HuH-7.5 (cell line): ENCODE measurements around the gene MAD2L1BP.
A peak's percentile ranks its signal among the peaks of the same experiment; 100 is the strongest.

Experiments used
- DNase-seq: peaks from one replicate; pipeline ENCODE4 v3.0.0; 2011; ENCODE audit warnings: low spot score

The MAD2L1BP gene

DNA sequence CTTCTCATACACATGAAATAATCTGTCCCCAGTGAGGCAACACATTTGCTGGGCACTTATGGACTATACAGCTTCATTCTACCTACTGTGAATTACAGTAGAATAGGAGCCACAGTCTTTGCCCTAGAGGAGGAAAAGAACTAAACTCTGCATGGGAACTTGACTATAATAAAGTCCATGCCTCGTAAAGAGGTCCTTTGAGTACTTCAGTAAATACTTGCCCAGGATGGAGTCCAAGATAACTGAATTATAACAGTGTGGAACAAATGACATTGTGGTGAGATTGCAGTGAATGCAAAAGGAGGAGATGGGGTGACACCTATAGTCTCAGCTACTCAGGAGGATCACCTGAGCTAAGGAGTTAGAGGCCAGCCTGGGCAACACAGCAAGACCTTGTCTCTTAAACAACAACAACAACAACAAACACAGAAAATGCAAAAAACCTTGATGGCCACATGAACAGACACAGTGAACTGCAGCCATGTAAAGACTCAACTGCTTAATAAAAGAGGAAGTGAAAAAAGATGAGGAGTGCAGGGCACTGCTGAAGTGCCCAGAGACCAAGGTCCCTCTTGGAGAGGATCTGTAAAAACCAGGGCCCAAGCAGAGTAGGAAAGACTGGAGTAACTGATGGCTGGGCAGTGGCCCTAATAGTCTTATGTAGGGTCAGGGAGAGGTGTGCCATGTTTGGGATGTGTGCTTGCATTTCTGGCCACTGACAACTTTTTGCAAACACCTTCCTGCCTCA, 48.2 kb downstream of the MAD2L1BP start:
- no peak for DNase-seq

DNA sequence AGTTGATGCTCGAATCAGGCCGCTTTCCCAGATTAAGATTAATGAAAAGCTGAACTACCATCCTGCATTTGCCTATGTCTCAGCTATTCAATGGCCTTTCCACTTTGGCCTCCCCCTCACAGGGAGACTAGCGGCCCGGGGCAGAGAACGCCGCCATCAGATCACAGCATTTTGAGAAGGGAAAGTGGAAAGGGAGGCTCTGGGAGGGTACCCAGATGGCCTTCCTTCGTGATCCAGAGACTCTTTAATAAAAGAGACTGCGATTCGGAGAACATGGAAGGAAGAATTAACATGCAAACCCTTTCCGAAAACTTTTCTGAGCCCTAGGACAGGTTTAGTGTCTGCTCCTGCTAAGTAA, 51.4 kb downstream of the MAD2L1BP start:
- no peak for DNase-seq

DNA sequence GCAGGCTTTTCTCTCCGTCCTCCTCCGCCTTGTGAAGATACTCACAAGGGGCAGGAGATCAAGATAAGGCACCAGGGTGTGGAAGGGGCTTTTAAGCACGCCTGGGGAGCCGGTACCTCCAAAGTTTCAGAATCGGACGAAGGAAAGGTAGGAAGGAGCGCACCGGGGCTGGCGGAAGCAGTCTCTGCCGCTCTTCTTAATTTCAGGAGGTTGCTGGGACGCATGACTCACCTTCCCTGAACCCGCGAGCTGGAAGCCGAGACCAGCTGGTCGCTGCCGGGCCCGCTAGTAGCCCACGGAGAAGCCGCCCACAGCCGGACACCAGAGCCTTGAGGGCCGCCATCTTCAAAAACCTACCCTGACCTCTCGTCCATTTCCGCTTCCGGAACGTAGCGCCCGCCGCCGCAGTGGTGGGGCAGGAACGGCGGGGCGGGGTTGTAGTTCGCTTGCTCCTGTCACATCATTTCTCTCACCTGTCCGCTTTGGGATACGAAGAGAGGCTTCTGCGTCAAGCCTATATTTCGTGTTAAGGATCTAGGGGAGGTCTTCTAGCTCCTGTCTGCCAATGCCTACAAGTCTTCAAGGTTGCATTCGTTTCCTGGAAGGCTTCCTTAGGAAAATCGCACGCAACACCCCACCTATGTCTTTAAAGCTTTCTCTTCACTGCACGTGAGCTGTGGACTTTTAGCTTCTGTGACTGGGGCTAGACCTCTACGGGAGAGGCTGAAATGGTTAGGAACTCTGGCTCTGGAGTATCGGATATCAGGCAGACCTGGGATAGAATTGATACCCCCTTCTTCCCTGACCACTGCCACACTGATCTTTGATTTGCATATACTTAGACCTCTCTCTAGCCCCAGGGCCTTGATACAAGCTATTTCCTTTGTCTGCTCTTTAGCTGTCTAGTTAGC, 52.1 kb downstream of the MAD2L1BP start, which contains the start of gene MRPS18A:
TSS of gene MRPS18A (minus strand) at position 355 of the 911 bp plus-strand sequence. CDS start at position 343, 12 bp downstream.
- DNase-seq = peak; percentile 68

DNA sequence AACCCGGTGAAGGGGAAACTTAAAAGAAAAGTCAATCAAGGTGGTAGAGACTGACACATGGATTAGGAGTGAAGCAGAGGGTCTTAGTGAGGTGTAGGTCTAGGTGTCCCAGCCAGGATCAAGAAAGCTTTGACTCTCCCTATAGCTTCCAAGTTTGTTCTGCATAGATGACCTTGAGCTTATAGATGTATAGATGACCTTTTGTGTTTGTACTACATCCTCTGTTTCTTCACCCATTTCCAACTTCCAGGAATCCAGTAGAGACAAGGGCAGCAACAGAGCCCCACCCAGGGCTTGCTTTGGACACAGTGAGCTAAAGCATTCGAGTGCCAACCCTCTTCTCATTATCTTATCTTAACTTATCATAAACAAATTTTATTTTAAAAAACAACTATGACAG, 53.8 kb downstream of the MAD2L1BP start:
- no peak for DNase-seq
